ENCODE results near the gene ZIC4. TPM values are rescaled to one million over a fixed set of nuclear protein-coding genes. Genes with fewer than 3 reads are reported as not detected.

ZIC4 gene
- total and polyA plus RNA-seq, 2 experiments from 2014 or later: not detected

DNA sequence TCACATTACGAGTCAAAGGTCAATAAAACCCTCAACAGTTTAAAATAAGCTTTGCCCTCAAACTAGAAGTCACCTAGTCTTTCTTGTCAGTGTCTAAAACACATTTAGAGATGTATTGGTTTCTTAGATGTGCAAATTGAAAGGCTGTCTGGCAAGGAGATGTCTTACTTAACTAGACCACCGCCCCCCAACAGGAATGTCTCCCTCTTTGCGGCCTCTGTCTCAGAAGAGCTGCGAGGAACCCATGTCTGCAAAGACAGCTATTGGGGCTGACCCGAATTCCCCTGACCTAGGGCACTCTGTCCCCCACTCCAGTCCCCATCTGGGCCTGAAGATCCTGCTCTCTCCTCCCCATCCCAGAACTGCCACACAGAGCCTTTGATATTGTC lies 46.3 kb downstream of the ZIC4 start:
- Histone ChIP-seq H3K27me3 (ENCODE audit: insufficient read depth) (peaks cover 100% of the 10 kb centered on the region), H3K4me2 (peak overlapping the region; percentile 77), H3K27ac (ENCODE audit: low read depth) (no peak overlapping the region), H3F3A (replicated peaks; ENCODE audit: low read depth) (peaks cover 24% of the 10 kb centered on the region; the same call in 1 of the 2 replicates), H4K20me1 (replicated peaks; ENCODE audit: insufficient read depth) (no peaks in the 10 kb centered on the region), H3K9me2 (ENCODE audit: insufficient read depth) (no peaks in the 10 kb centered on the region), H3K4me1 (ENCODE audit: insufficient read depth) (peaks cover 63% of the 10 kb centered on the region), H3K4me3 (peak overlapping the region; percentile 51), H3K36me3 (ENCODE audit: insufficient read depth) (no peaks in the 10 kb centered on the region), H2AFZ (no peak overlapping the region), H3K79me2 (replicated peaks; ENCODE audit: insufficient read depth) (no peaks in the 10 kb centered on the region)
- TF ChIP-seq, protein P1, sequence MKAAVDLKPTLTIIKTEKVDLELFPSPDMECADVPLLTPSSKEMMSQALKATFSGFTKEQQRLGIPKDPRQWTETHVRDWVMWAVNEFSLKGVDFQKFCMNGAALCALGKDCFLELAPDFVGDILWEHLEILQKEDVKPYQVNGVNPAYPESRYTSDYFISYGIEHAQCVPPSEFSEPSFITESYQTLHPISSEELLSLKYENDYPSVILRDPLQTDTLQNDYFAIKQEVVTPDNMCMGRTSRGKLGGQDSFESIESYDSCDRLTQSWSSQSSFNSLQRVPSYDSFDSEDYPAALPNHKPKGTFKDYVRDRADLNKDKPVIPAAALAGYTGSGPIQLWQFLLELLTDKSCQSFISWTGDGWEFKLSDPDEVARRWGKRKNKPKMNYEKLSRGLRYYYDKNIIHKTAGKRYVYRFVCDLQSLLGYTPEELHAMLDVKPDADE (IDR thresholded peaks at IDR 0.05): no peak
- no peak for TF ChIP-seq CREB1 (CRISPR knock-in tag; IDR thresholded peaks at IDR 0.05; ENCODE audit: low read depth)
- no peak for TF ChIP-seq POLR2AphosphoS5 (IDR thresholded peaks at IDR 0.05; ENCODE audit: low read depth)
- TF ChIP-seq, protein P2, sequence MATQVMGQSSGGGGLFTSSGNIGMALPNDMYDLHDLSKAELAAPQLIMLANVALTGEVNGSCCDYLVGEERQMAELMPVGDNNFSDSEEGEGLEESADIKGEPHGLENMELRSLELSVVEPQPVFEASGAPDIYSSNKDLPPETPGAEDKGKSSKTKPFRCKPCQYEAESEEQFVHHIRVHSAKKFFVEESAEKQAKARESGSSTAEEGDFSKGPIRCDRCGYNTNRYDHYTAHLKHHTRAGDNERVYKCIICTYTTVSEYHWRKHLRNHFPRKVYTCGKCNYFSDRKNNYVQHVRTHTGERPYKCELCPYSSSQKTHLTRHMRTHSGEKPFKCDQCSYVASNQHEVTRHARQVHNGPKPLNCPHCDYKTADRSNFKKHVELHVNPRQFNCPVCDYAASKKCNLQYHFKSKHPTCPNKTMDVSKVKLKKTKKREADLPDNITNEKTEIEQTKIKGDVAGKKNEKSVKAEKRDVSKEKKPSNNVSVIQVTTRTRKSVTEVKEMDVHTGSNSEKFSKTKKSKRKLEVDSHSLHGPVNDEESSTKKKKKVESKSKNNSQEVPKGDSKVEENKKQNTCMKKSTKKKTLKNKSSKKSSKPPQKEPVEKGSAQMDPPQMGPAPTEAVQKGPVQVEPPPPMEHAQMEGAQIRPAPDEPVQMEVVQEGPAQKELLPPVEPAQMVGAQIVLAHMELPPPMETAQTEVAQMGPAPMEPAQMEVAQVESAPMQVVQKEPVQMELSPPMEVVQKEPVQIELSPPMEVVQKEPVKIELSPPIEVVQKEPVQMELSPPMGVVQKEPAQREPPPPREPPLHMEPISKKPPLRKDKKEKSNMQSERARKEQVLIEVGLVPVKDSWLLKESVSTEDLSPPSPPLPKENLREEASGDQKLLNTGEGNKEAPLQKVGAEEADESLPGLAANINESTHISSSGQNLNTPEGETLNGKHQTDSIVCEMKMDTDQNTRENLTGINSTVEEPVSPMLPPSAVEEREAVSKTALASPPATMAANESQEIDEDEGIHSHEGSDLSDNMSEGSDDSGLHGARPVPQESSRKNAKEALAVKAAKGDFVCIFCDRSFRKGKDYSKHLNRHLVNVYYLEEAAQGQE (IDR thresholded peaks at IDR 0.05; ENCODE audit: unreplicated experiment): no peak
- TF ChIP-seq, protein P3, sequence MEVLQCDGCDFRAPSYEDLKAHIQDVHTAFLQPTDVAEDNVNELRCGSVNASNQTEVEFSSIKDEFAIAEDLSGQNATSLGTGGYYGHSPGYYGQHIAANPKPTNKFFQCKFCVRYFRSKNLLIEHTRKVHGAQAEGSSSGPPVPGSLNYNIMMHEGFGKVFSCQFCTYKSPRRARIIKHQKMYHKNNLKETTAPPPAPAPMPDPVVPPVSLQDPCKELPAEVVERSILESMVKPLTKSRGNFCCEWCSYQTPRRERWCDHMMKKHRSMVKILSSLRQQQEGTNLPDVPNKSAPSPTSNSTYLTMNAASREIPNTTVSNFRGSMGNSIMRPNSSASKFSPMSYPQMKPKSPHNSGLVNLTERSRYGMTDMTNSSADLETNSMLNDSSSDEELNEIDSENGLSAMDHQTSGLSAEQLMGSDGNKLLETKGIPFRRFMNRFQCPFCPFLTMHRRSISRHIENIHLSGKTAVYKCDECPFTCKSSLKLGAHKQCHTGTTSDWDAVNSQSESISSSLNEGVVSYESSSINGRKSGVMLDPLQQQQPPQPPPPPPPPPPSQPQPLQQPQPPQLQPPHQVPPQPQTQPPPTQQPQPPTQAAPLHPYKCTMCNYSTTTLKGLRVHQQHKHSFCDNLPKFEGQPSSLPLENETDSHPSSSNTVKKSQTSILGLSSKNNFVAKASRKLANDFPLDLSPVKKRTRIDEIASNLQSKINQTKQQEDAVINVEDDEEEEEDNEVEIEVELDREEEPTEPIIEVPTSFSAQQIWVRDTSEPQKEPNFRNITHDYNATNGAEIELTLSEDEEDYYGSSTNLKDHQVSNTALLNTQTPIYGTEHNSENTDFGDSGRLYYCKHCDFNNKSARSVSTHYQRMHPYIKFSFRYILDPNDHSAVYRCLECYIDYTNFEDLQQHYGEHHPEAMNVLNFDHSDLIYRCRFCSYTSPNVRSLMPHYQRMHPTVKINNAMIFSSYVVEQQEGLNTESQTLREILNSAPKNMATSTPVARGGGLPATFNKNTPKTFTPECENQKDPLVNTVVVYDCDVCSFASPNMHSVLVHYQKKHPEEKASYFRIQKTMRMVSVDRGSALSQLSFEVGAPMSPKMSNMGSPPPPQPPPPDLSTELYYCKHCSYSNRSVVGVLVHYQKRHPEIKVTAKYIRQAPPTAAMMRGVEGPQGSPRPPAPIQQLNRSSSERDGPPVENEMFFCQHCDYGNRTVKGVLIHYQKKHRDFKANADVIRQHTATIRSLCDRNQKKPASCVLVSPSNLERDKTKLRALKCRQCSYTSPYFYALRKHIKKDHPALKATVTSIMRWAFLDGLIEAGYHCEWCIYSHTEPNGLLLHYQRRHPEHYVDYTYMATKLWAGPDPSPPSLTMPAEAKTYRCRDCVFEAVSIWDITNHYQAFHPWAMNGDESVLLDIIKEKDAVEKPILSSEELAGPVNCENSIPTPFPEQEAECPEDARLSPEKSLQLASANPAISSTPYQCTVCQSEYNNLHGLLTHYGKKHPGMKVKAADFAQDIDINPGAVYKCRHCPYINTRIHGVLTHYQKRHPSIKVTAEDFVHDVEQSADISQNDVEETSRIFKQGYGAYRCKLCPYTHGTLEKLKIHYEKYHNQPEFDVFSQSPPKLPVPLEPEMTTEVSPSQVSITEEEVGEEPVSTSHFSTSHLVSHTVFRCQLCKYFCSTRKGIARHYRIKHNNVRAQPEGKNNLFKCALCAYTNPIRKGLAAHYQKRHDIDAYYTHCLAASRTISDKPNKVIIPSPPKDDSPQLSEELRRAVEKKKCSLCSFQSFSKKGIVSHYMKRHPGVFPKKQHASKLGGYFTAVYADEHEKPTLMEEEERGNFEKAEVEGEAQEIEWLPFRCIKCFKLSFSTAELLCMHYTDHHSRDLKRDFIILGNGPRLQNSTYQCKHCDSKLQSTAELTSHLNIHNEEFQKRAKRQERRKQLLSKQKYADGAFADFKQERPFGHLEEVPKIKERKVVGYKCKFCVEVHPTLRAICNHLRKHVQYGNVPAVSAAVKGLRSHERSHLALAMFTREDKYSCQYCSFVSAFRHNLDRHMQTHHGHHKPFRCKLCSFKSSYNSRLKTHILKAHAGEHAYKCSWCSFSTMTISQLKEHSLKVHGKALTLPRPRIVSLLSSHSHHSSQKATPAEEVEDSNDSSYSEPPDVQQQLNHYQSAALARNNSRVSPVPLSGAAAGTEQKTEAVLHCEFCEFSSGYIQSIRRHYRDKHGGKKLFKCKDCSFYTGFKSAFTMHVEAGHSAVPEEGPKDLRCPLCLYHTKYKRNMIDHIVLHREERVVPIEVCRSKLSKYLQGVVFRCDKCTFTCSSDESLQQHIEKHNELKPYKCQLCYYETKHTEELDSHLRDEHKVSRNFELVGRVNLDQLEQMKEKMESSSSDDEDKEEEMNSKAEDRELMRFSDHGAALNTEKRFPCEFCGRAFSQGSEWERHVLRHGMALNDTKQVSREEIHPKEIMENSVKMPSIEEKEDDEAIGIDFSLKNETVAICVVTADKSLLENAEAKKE (CRISPR knock-in tag; IDR thresholded peaks at IDR 0.05): no peak
- TF ChIP-seq EZH2phosphoT487 (IDR thresholded peaks at IDR 0.05; ENCODE audit: unreplicated experiment): no peak
- TF ChIP-seq, protein P4, sequence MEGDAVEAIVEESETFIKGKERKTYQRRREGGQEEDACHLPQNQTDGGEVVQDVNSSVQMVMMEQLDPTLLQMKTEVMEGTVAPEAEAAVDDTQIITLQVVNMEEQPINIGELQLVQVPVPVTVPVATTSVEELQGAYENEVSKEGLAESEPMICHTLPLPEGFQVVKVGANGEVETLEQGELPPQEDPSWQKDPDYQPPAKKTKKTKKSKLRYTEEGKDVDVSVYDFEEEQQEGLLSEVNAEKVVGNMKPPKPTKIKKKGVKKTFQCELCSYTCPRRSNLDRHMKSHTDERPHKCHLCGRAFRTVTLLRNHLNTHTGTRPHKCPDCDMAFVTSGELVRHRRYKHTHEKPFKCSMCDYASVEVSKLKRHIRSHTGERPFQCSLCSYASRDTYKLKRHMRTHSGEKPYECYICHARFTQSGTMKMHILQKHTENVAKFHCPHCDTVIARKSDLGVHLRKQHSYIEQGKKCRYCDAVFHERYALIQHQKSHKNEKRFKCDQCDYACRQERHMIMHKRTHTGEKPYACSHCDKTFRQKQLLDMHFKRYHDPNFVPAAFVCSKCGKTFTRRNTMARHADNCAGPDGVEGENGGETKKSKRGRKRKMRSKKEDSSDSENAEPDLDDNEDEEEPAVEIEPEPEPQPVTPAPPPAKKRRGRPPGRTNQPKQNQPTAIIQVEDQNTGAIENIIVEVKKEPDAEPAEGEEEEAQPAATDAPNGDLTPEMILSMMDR (conservative IDR thresholded peaks at IDR 0.05; ENCODE audit: low read depth in 2 of 2): no peak
- TF ChIP-seq STAT1 (IDR thresholded peaks at IDR 0.05; ENCODE audit: unreplicated experiment): no peak
- TF ChIP-seq EZH2 (IDR thresholded peaks at IDR 0.05; ENCODE audit: low read depth, unreplicated experiment): no peak
- no peak for TF ChIP-seq ZNF331 (CRISPR knock-in tag; IDR thresholded peaks at IDR 0.05; ENCODE audit: low read depth)
- TF ChIP-seq ZNF114 (CRISPR knock-in tag; IDR thresholded peaks at IDR 0.05): no peak
- no peak for TF ChIP-seq NANOG (IDR thresholded peaks at IDR 0.05; ENCODE audit: borderline replicate concordance)
- no peak for TF ChIP-seq JUNB (IDR thresholded peaks at IDR 0.05; ENCODE audit: unreplicated experiment)
- DNase-seq (ENCODE audit: low spot score): peak; percentile 65
- H3K9me3 Mint-ChIP-seq: no peaks in the 10 kb centered on the region; the same call in 2 of the 3 replicates
- no peak for ATAC-seq
- no peak overlapping the region for H3K27ac Mint-ChIP-seq
- peak overlapping the region; percentile 36; the same call in 2 of the 3 replicates for H3K4me3 Mint-ChIP-seq
- peaks cover 56% of the 10 kb centered on the region for H3K4me1 Mint-ChIP-seq
- H3K27me3 Mint-ChIP-seq (ENCODE audit: insufficient read depth, low read depth, poor library complexity): peaks cover 85% of the 10 kb centered on the region
- H3K36me3 Mint-ChIP-seq (ENCODE audit: low read depth): no peaks in the 10 kb centered on the region

Measured in GM23338 (cell line).